DND-41 (cell line): ENCODE data around the gene VIL1.

Experiments
- CTCF ChIP-seq: IDR thresholded peaks from 2 replicates; pipeline ENCODE4 v1.5.1; 2012; ENCODE audit warnings: borderline replicate concordance, low read length, moderate library complexity, mild to moderate bottlenecking; ENCODE audit not compliant: poor library complexity, severe bottlenecking; ENCODE audit errors: extremely low read depth
- EZH2 ChIP-seq: IDR thresholded peaks from 3 replicates; pipeline ENCODE4 v1.6.1; 2012; ENCODE audit warnings: borderline replicate concordance, low read depth, mild to moderate bottlenecking, moderate library complexity, low read length, inconsistent platforms; ENCODE audit not compliant: severe bottlenecking

- TF ChIP-seq CTCF (no peak), EZH2 (no peak)
These were observed 18.1 kb downstream of the VIL1 start for GRCh38 chr2:218436992-218437391.
